Lower lobe of right lung (tissue), 2 donors: ENCODE data around the gene ANKRD55. TPM values are rescaled to one million over a fixed set of nuclear protein-coding genes. Genes with fewer than 3 reads are reported as not detected.
A peak's percentile ranks its signal among the peaks of the same experiment; 100 is the strongest.

Experiments used
- ATAC-seq, 2 donors: fragments of 200-7000 bp; cut with Tn5 transposase; one replicate each; pipeline ENCODE4 v1.9.1; 2020 to 2022; ENCODE audit warnings: mild to moderate bottlenecking in 2 of 2, moderate library complexity in 2 of 2
- DNase-seq: peaks from one replicate; pipeline ENCODE4 v3.0.0-alpha.2; 2020
- H3K27ac ChIP-seq: fragments of 200-600 bp; one replicate; pipeline ENCODE4 v1.8.0; 2022
- H3K27me3 ChIP-seq: fragments of 200-600 bp; one replicate; pipeline ENCODE4 v1.8.0; 2022; ENCODE audit warnings: low read depth
- H3K36me3 ChIP-seq: fragments of 200-600 bp; one replicate; pipeline ENCODE4 v1.8.0; 2022; ENCODE audit warnings: mild to moderate bottlenecking
- H3K4me1 ChIP-seq: fragments of 200-600 bp; one replicate; pipeline ENCODE4 v1.8.0; 2022
- H3K4me3 ChIP-seq: fragments of 200-600 bp; one replicate; pipeline ENCODE4 v1.8.0; 2022; ENCODE audit warnings: mild to moderate bottlenecking
- H3K9me3 ChIP-seq: fragments of 200-600 bp; one replicate; pipeline ENCODE4 v1.8.0; 2022
- CTCF ChIP-seq: fragments of 200-600 bp; IDR thresholded peaks from one replicate; pipeline ENCODE4 v1.8.0; 2022; ENCODE audit warnings: antibody characterized with exemption, mild to moderate bottlenecking
- intact Hi-C: fragments of 100-400 bp; cut with DNase I; formaldehyde crosslinking; loops from one replicate; pipeline ENCODE4 v1.11.0; 2022
- total RNA-seq: library from RNA; stranded (reverse); fragmentation: NEBNext Ultra II Directional; extraction: Animal tissue kit (Norgen Biotek cat#: 25700); gene quantifications from one replicate; pipeline ENCODE4 v1.2.1, GENCODE V29; 2021
- donor health status: DM: no; HTN: yes; CAD: no; lungs with severe emphysema.

ANKRD55 gene
- total RNA-seq, 1 donor from 2014 or later = 0.41 TPM

- Histone ChIP-seq H3K27me3 (no peaks in the 10 kb centered on the region), H3K36me3 (no peaks in the 10 kb centered on the region), H3K4me1 (peaks cover 20% of the 10 kb centered on the region), H3K4me3 (no peak overlapping the region), H3K27ac (peak overlapping the region; percentile 26), H3K9me3 (no peaks in the 10 kb centered on the region)
- no peak for TF ChIP-seq CTCF
- no peak for DNase-seq
- peak in 1 of 2 donors; percentile 57 for ATAC-seq
- intact Hi-C loops = no loop called here
Observed at GRCh38 chr5:56070851-56071465, 162.2 kb downstream of the ANKRD55 start.

DNA sequence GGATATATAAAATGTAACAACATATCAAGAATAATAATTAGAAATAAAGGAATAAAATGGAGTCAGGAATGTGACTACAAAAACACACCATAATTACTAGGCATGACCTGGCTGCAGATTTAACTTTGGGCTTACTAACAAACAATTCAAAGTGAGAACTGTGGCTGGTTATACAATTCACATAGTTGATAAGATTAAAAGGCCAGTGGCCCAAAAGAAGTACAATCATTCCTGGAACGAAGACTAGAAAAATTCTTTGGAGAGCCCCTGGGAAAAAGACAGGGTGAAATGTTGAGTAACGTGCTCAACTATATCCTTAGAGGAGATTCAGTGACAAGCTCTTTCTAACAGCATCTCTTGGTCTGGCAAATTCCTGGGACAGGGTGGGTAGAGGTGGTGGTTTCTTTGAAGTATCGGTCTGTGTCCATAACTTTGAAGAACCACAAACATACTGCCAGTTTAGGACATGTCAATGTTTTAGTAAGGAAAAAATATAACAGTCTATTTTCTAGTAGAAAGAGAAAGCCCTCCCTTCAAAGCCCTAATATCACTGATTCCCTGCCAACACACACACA, 163.4 kb downstream of the ANKRD55 start:
- TF ChIP-seq CTCF = no peak
- Histone ChIP-seq H3K9me3 (no peaks in the 10 kb centered on the region), H3K4me1 (peaks cover 20% of the 10 kb centered on the region), H3K27ac (no peak overlapping the region), H3K4me3 (no peak overlapping the region), H3K36me3 (no peaks in the 10 kb centered on the region), H3K27me3 (no peaks in the 10 kb centered on the region)
- intact Hi-C loops = no loop called here
- no peak for DNase-seq
- ATAC-seq = no peak

- no peaks in the 10 kb centered on the region for H3K36me3 ChIP-seq
- TF ChIP-seq CTCF = no peak
- no peaks in the 10 kb centered on the region for H3K27me3 ChIP-seq
- intact Hi-C loops = no loop called here
- H3K27ac ChIP-seq = no peak overlapping the region
- ATAC-seq (no peak), DNase-seq (no peak)
- H3K4me3 ChIP-seq = no peak overlapping the region
- H3K9me3 ChIP-seq = no peaks in the 10 kb centered on the region
- peaks cover 17% of the 10 kb centered on the region for H3K4me1 ChIP-seq
Observed at GRCh38 chr5:56066931-56067450, 166.1 kb downstream of the ANKRD55 start.

DNA sequence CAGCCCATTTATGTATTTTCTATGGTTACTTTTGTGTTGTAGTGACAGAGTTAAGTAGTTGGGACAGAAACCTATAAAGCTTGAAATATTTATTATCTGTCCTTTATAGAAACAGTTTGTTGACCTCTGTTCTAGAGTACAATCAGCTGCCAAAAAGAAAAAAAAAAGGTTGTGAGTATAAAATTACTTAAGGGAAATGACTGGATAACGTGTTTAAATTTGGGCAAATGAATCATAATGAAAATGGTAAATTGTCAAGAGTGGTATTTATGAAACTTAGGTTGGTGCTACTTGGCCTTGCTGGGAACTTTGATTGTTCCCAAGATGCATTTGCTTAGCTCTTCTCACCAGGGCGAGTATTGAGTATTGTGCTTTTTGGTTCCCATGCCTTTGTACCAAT, 168.1 kb downstream of the ANKRD55 start:
- DNase-seq = no peak

More for the DNA sequence above, 168.1 kb downstream of the ANKRD55 start:
- Histone ChIP-seq H3K4me1 (no peaks in the 10 kb centered on the region), H3K4me3 (no peak overlapping the region), H3K27me3 (no peaks in the 10 kb centered on the region), H3K27ac (no peak overlapping the region), H3K36me3 (no peaks in the 10 kb centered on the region), H3K9me3 (no peaks in the 10 kb centered on the region)
- intact Hi-C loops = no loop called here
- no peak for ATAC-seq
- TF ChIP-seq CTCF = no peak
